ENCODE data around the gene PTPRN2.
"Not testable (repeated sequence)": the region's sequence is repeated elsewhere in the genome, so short reads cannot be mapped to it uniquely, and the experiment has no call there.

Gene PTPRN2

DNA sequence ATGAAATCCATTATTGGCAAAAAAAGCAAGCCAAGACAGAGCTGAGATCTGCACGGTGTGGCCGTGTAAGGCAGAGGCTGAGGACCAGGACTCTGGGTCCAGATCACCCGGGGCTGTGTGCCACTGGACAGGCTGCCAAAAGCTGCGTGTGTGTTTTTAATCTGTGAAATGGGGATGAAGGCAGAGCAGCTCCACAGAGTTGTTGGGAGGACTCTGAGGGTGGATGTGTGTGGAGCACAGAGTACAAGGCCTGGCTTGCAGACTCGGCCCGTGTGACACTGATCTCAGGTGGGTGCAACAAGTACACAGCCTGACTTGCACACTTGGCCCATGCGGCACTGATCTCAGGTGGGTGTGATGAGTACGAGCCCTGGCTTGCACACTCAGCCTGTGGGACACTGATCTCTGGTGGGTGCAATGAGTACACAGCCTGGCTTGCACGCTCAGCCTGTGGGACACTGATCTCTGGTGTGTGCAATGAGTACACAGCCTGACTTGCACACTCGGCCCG, 921.0 kb downstream of the PTPRN2 start:
- H3K4me3 ChIP-seq (ENCODE audit: low read length in 2 of 2) = no peak overlapping the region
- H3K9me3 ChIP-seq (ENCODE audit: control insufficient read depth in 2 of 2, low read length in 2 of 2) = no peaks in the 10 kb centered on the region
- no peak overlapping the region for H3K27ac ChIP-seq (ENCODE audit: low read depth in 2 of 2, low read length in 2 of 2)
- H3K9ac ChIP-seq (ENCODE audit: low read depth in 1 of 2, low read length in 2 of 2) = no peak overlapping the region
- H3K27me3 ChIP-seq (ENCODE audit: control insufficient read depth in 2 of 2, insufficient read depth in 2 of 2, low read length in 2 of 2) = no peaks in the 10 kb centered on the region
- H3K4me1 ChIP-seq (ENCODE audit: control insufficient read depth in 2 of 2, insufficient read depth in 2 of 2, low read length in 2 of 2) = no peaks in the 10 kb centered on the region
- no peaks in the 10 kb centered on the region for H3K36me3 ChIP-seq (ENCODE audit: control insufficient read depth in 2 of 2, insufficient read depth in 2 of 2, low read length in 2 of 2)

DNA sequence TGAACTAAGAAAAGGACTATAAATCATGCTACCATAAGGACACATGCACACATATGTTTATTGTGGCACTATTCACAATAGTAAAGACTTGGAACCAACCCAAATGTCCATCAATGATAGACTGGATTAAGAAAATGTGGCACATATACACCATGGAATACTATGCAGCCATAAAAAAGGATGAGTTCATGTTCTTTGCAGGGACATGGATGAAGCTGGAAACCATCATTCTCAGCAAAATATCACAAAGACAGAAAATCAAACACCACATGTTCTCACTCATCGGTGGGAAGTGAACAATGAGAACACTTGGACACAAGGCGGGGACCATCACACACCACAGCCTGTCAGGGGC, 922.0 kb downstream of the PTPRN2 start:
- not testable (repeated sequence) for H3K9ac ChIP-seq (ENCODE audit: low read depth in 1 of 2, low read length in 2 of 2); H3K36me3 ChIP-seq (ENCODE audit: control insufficient read depth in 2 of 2, insufficient read depth in 2 of 2, low read length in 2 of 2); H3K9me3 ChIP-seq (ENCODE audit: control insufficient read depth in 2 of 2, low read length in 2 of 2); H3K27me3 ChIP-seq (ENCODE audit: control insufficient read depth in 2 of 2, insufficient read depth in 2 of 2, low read length in 2 of 2); H3K4me1 ChIP-seq (ENCODE audit: control insufficient read depth in 2 of 2, insufficient read depth in 2 of 2, low read length in 2 of 2); H3K4me3 ChIP-seq (ENCODE audit: low read length in 2 of 2); H3K27ac ChIP-seq (ENCODE audit: low read depth in 2 of 2, low read length in 2 of 2)

DNA sequence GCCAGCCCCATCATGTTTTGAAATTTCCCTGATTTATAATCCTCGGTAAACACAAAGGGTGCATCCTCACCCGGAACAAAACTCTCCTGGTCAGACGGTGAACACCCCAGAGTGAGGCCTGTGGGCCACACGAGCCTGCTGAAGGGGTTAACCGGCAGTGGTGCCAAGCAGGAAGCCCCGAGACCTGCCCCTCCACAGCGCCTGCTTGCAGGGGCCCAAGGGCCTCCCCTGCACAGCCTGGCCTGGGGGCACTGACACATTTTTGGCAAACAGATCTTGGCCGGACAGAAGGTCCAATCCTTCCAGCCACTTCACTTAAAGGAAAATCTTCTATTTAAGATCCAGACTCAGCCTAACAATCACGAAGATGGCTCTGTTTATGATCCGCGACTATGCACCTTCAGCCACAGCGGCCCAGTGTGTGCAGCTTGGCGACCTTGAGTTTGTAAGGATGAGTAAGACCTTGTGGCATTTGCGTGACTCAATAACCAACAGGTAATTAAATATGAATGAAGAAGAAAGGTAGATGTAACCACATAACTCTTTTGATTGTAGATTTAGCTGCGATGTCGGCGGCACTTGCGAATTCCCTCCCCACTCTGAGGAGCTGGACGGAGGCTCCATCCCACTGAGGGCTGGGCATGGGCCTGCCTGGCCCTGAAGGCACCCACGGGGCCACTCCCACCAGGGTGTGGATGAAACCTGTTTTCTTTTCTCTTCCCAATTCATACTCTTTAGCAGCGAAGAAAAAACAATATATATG, 922.6 kb downstream of the PTPRN2 start:
- no peaks in the 10 kb centered on the region for H3K9me3 ChIP-seq (ENCODE audit: control insufficient read depth in 2 of 2, low read length in 2 of 2)
- no peaks in the 10 kb centered on the region for H3K27me3 ChIP-seq (ENCODE audit: control insufficient read depth in 2 of 2, insufficient read depth in 2 of 2, low read length in 2 of 2)
- no peaks in the 10 kb centered on the region for H3K36me3 ChIP-seq (ENCODE audit: control insufficient read depth in 2 of 2, insufficient read depth in 2 of 2, low read length in 2 of 2)
- H3K27ac ChIP-seq (ENCODE audit: low read depth in 2 of 2, low read length in 2 of 2) = no peak overlapping the region
- no peak overlapping the region for H3K9ac ChIP-seq (ENCODE audit: low read depth in 1 of 2, low read length in 2 of 2)
- no peaks in the 10 kb centered on the region for H3K4me1 ChIP-seq (ENCODE audit: control insufficient read depth in 2 of 2, insufficient read depth in 2 of 2, low read length in 2 of 2)
- no peak overlapping the region for H3K4me3 ChIP-seq (ENCODE audit: low read length in 2 of 2)

DNA sequence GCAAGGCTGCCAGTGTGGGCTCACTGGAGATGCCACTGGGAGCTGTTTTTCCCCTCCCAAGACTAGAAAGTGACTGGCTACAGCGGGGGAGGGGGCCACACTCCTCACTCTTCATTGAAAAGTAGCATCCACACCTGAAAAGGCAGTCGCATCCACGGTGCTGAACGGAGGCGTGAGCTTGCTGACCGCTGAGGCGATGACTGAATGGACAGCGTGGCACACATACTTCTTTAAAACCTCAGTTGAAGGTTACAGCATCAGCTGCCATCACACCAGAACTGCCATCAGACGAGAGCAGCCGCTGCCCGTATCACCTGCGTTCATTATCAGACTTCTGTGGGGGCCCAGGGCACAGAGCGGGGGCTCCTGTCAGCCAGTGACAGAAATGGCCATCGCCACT, 923.6 kb downstream of the PTPRN2 start:
- Histone ChIP-seq H3K27ac (ENCODE audit: low read depth in 2 of 2, low read length in 2 of 2) (no peak overlapping the region), H3K9ac (ENCODE audit: low read depth in 1 of 2, low read length in 2 of 2) (no peak overlapping the region), H3K4me3 (ENCODE audit: low read length in 2 of 2) (no peak overlapping the region), H3K36me3 (ENCODE audit: control insufficient read depth in 2 of 2, insufficient read depth in 2 of 2, low read length in 2 of 2) (no peaks in the 10 kb centered on the region), H3K4me1 (ENCODE audit: control insufficient read depth in 2 of 2, insufficient read depth in 2 of 2, low read length in 2 of 2) (no peaks in the 10 kb centered on the region), H3K9me3 (ENCODE audit: control insufficient read depth in 2 of 2, low read length in 2 of 2) (no peaks in the 10 kb centered on the region), H3K27me3 (ENCODE audit: control insufficient read depth in 2 of 2, insufficient read depth in 2 of 2, low read length in 2 of 2) (no peaks in the 10 kb centered on the region)

DNA sequence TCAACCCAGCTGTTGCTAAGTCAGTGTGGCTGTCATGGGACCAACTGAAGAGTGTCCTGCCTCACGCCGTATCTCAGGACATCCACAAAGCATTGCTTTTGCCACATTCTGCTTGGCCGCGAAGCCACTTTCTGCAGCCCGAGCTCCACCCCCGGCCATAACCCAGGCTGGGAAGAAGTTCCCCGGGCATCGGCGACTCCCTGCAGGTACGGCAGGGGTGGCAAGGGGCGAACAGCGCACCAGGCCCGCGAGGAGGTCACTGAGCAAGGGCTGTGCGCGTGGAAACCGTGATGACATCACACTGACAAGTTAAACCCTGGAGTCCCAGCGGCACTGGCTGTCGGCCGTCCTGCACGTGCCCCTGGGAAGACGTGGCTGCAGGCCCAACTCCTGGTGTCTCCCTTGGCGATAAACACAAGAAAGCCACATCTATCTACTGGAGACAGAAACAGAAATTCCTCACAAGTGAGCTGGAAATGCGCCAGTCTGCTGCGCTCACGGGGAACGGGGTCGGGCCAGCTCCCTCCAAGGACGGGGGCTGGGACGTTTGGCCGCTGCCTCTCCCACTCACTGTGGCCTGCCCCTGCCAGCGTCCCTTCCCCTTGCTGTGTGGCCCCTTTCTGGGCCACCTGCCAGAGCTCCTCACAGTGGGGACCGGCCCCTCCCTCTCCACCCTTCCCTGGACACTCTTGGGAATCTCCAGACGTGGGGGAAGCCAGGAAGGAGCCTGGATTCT, 924.5 kb downstream of the PTPRN2 start:
- H3K36me3 ChIP-seq (ENCODE audit: control insufficient read depth in 2 of 2, insufficient read depth in 2 of 2, low read length in 2 of 2) = no peaks in the 10 kb centered on the region
- H3K27me3 ChIP-seq (ENCODE audit: control insufficient read depth in 2 of 2, insufficient read depth in 2 of 2, low read length in 2 of 2) = no peaks in the 10 kb centered on the region
- H3K9me3 ChIP-seq (ENCODE audit: control insufficient read depth in 2 of 2, low read length in 2 of 2) = no peaks in the 10 kb centered on the region
- H3K4me3 ChIP-seq (ENCODE audit: low read length in 2 of 2) = no peak overlapping the region
- no peak overlapping the region for H3K27ac ChIP-seq (ENCODE audit: low read depth in 2 of 2, low read length in 2 of 2)
- H3K9ac ChIP-seq (ENCODE audit: low read depth in 1 of 2, low read length in 2 of 2) = no peak overlapping the region
- no peaks in the 10 kb centered on the region for H3K4me1 ChIP-seq (ENCODE audit: control insufficient read depth in 2 of 2, insufficient read depth in 2 of 2, low read length in 2 of 2)

DNA sequence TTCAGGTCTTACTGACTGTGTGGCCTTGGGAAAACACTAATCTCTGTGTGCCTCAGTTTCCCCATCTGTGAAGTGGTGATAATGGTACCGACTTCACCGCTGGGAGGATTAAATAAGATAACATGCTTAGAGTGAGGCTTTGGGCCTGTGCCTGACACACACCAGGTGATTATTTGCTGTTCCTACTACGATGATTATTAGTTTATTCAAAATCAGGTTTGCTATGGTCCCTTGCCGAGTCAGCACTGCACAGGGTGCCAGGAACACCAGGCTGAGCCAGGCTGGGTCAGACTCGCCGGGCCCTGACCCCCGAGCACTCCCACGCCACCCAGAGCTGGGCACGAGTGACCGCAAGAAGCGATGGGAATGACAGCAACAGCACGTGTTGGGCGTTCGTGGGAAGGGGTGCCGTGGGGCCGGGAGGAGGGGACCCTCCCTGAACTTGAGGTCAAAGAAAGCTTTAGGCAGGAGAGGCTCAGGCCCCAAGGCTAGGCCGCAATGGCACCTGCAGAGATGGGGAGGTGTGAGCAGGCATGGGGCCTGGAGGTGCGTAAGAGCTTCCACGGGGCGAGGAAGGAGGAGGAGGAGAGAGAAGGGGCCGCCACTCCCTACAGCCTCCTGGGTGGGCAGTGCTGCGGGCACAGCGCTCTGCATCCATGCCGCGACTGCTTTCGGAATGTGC, 925.4 kb downstream of the PTPRN2 start:
- H3K9ac ChIP-seq (ENCODE audit: low read depth in 1 of 2, low read length in 2 of 2) = no peak overlapping the region
- H3K4me3 ChIP-seq (ENCODE audit: low read length in 2 of 2) = no peak overlapping the region
- H3K4me1 ChIP-seq (ENCODE audit: control insufficient read depth in 2 of 2, insufficient read depth in 2 of 2, low read length in 2 of 2) = no peaks in the 10 kb centered on the region
- H3K36me3 ChIP-seq (ENCODE audit: control insufficient read depth in 2 of 2, insufficient read depth in 2 of 2, low read length in 2 of 2) = no peaks in the 10 kb centered on the region
- H3K27ac ChIP-seq (ENCODE audit: low read depth in 2 of 2, low read length in 2 of 2) = no peak overlapping the region
- H3K27me3 ChIP-seq (ENCODE audit: control insufficient read depth in 2 of 2, insufficient read depth in 2 of 2, low read length in 2 of 2) = no peaks in the 10 kb centered on the region
- H3K9me3 ChIP-seq (ENCODE audit: control insufficient read depth in 2 of 2, low read length in 2 of 2) = no peaks in the 10 kb centered on the region

DNA sequence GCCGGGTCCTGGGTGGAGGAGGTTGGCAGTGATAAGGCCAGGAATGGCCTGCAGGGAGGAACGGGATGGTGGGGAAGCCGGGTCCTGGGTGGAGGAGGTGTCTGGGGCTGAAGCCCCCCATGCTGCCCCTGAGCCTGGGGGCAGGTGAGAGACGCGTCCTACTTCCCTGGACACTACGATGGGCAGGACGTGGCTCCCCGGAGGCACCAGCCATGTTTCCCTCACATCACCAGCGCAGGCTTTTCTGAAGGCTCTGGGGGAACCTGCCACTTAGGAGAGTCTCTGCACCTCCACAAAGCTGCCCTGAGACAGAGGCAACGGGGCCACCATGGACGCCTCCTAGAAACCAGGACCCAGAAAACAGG, 926.0 kb downstream of the PTPRN2 start:
- Histone ChIP-seq H3K9ac (ENCODE audit: low read depth in 1 of 2, low read length in 2 of 2) (no peak overlapping the region), H3K36me3 (ENCODE audit: control insufficient read depth in 2 of 2, insufficient read depth in 2 of 2, low read length in 2 of 2) (no peaks in the 10 kb centered on the region), H3K27ac (ENCODE audit: low read depth in 2 of 2, low read length in 2 of 2) (no peak overlapping the region), H3K4me1 (ENCODE audit: control insufficient read depth in 2 of 2, insufficient read depth in 2 of 2, low read length in 2 of 2) (no peaks in the 10 kb centered on the region), H3K27me3 (ENCODE audit: control insufficient read depth in 2 of 2, insufficient read depth in 2 of 2, low read length in 2 of 2) (no peaks in the 10 kb centered on the region), H3K9me3 (ENCODE audit: control insufficient read depth in 2 of 2, low read length in 2 of 2) (no peaks in the 10 kb centered on the region), H3K4me3 (ENCODE audit: low read length in 2 of 2) (no peak overlapping the region)

DNA sequence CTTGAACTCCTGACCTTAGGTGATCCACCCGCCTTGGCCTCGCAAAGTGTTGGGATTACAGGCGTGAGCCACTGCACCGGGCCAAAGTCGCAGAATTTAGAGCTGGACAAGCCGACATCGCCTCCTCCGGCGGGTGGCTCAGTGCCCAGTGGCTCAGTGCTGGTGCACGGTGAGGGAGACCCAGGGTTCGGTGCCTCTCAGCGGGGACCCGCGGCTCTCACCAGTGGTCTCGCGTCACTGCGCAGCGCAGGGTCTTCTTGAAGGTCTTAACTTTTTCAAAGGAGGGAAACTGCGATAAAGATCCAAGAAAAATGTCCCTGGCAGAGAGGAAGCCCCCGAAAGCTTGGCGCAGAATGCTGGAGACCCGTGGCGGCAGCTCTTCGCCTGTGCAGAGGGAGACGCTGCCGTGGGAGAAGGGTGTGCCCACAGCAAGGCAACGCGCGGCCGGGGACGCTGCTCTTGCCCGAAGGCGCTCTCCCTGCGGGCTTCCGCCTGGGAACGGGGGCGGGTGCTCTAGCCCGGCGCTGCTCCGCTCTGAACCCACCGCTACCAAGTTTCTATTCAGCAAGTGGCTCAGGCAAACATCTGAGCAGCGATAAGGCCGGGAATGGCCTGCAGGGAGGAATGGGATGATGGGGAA, 926.5 kb downstream of the PTPRN2 start:
- Histone ChIP-seq H3K4me3 (ENCODE audit: low read length in 2 of 2) (no peak overlapping the region), H3K36me3 (ENCODE audit: control insufficient read depth in 2 of 2, insufficient read depth in 2 of 2, low read length in 2 of 2) (no peaks in the 10 kb centered on the region), H3K4me1 (ENCODE audit: control insufficient read depth in 2 of 2, insufficient read depth in 2 of 2, low read length in 2 of 2) (no peaks in the 10 kb centered on the region), H3K9me3 (ENCODE audit: control insufficient read depth in 2 of 2, low read length in 2 of 2) (no peaks in the 10 kb centered on the region), H3K27ac (ENCODE audit: low read depth in 2 of 2, low read length in 2 of 2) (no peak overlapping the region), H3K27me3 (ENCODE audit: control insufficient read depth in 2 of 2, insufficient read depth in 2 of 2, low read length in 2 of 2) (no peaks in the 10 kb centered on the region), H3K9ac (ENCODE audit: low read depth in 1 of 2, low read length in 2 of 2) (no peak overlapping the region)

DNA sequence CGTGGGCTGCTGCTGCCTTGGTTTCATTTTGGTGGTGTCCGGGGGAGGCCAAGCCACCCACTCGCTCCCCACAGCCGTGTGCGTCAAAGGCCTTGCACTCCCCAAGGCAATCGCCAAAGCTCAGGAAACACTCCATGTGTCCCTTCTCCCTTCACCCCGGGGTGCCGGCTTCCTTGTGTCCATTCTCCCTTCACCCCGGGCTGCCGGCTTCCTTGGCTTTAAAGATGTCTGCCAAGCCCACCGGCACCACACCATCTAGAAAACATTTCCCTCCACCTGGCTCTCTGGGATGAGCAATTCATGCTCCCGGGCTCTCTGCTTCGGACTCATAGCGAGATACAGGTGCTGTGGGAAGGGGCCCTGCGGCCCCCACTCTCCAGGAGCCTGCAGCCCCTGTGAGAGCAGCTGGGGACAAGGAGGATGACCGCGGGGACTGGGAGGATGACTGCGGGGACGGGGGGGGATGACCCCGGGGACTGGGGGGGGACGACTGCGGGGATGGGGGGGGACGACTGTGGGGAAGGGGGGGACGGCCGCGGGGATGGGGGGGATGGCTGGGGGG, 928.7 kb downstream of the PTPRN2 start:
- Histone ChIP-seq H3K36me3 (ENCODE audit: control insufficient read depth in 2 of 2, insufficient read depth in 2 of 2, low read length in 2 of 2) (no peaks in the 10 kb centered on the region), H3K4me1 (ENCODE audit: control insufficient read depth in 2 of 2, insufficient read depth in 2 of 2, low read length in 2 of 2) (no peaks in the 10 kb centered on the region), H3K9ac (ENCODE audit: low read depth in 1 of 2, low read length in 2 of 2) (no peak overlapping the region), H3K9me3 (ENCODE audit: control insufficient read depth in 2 of 2, low read length in 2 of 2) (no peaks in the 10 kb centered on the region), H3K27me3 (ENCODE audit: control insufficient read depth in 2 of 2, insufficient read depth in 2 of 2, low read length in 2 of 2) (no peaks in the 10 kb centered on the region), H3K4me3 (ENCODE audit: low read length in 2 of 2) (no peak overlapping the region), H3K27ac (ENCODE audit: low read depth in 2 of 2, low read length in 2 of 2) (no peak overlapping the region)
